ENCODE results near the gene GNAQ.

GNAQ gene

DNA sequence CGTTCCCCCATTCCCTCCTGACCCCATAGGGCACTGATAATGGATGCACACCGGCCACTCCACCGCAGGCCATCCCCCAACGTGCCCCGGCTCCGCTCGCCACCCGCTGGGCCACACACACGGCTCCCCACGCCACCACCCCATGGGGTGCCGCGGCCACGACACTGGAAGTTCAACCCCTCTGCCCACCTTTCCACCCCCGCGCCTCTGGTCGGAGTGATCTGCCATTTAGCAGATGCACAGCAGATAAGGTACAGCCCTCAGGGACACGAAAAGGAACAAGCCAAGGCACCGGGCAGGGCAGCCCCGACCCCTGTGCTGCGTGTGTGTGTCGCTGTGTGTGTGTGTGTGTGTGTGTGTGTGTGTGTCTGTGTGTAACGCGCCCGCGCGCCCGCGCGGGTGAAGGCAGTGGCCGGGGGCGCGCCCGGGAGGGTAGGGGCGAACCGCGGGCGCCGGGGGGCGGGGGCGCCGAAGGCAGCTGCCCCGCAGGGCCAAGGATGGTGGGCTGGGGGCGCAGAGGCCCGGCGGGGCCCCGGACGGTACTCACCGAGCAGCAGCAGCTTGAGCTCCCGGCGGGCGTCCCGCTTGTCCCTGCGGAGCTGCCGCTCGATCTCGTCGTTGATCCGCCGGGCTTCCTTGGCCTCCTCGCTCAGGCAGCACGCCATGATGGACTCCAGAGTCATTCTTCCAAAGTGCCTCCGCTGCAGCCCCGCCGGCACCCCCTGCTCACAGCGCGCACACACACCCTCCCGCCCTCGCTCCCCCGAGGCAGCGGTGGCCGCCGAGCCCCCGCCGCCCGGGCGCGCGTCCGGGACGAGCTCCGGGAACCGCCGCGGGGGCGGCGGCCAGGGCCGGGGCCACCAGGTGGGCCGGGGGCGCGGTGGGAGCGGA is 813 bp downstream of the GNAQ start:
- DNase-seq, result peak; percentile 16 to 56 (median 44)

DNA sequence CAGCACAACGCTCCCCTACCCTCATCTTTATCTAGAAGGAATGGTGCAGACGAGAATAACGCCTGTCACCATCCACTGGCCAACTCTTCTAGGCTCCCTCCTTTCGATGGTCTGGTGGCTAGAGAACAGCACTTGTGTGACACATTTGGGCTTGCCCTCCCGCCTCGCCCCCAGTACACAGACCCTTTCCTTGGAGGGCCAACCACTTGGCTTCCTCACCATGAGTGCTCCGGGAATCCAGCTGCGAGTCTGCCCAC is 1.4 kb downstream of the GNAQ start:
- DNase-seq, result peak in 1 of 4 experiments; percentile 25

DNA sequence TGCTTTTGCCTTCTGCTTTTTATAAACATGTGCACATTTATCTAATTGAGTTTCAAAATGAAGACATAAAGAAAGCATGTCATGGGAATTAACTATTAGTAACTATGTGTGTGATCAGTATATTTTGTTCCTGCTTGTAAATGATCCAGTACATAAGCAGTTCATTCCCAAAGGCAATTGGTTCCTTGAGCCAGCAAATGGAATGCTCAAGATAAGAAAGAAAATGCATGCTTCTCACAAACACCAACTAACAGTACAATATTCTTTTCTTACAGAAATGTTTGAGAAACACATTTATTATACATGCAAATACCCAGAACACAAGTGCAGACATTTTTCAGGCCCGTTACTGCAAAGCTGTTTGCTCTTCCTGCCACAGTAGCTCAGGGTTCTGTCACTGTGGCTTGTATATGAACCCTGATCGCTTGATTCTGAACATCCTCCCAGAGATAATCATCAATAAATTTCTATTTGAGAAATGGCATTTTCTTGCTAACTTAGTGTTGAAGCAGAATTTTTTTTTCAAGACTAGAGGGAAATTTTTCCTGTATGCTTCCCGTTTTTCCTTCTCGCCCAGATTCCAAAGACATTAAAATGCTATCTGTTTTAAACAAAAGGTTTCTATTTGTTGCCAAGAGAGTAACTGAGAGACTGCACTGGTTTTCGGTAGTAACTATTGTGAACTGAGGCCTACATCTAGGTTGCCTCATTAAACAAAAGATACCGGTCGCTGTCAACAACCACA is 1.9 kb downstream of the GNAQ start:
- DNase-seq, result no peak

DNA sequence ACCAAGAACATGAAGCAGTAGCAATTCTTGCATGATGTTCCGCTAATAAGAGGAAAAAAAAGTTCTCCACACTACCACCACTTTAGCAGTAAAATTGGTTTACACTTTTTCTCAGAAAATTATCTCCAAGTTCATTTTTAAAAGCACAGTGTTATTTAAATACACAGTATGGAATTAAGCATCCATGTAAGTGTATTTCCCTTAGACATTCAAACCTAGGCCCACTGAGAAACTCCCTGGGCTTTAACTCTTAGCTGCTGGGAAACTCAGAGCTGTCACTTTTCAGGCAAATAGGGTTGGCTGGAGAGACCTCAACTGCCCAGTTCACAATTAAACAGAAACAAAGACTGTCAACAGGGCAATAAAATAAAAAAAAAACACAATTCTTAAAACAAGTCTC is 2.7 kb downstream of the GNAQ start:
- no peak for DNase-seq

DNA sequence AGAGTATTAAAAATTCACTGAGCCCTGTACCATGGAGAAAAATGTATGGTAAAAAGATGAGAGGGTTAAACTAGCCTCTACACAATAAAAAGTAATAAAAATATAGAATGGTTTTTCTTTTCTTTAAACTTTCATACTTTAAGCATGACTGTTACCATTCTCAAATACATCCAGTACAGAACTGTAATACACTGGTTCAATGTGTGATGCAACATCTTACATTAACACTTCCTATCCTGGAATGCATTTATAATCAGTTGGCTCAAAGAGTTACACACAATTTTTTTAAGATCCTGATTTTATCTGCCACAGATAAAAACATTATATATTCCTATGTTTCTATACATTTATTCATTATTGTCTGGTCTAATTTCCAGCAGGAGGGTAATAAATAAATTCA is 4.7 kb downstream of the GNAQ start:
- no peak for DNase-seq

DNA sequence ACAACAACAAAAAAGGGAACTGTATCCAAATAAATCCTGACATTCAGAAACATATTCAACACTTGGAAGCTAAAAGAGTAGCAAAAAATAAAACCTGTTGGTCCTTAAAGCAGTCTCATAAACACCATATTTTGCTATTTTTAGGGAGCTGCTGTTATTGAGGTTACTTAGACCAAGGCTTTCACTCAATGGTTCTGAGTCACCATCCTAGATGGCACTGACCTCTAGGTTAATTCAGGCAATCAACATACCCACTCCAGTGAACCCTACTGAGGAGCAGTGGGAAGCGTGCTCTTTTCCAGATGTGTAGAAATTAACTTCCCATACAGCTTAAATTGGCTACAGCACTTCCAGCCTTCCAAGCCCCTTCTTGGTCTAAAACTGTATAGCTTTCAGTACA is 5.2 kb downstream of the GNAQ start:
- DNase-seq, result no peak

DNA sequence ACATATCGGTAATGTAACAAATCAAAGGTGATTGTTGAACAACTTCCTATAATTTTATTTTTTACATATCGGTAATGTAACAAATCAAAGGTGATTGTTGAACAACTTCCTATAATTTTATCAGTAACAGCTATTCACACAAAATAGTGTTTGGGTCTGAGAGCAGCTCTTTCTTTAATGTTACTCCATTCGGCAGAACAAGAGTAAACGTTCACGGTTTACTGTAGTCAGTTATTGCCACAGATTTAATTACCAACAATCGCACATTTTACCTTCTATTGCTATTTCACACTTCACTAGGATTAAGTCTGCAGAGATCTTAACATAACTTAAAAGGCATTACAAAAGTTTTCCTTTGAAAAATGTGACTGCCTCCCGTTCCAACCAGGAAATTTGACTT is 6.4 kb downstream of the GNAQ start:
- DNase-seq, result no peak

DNA sequence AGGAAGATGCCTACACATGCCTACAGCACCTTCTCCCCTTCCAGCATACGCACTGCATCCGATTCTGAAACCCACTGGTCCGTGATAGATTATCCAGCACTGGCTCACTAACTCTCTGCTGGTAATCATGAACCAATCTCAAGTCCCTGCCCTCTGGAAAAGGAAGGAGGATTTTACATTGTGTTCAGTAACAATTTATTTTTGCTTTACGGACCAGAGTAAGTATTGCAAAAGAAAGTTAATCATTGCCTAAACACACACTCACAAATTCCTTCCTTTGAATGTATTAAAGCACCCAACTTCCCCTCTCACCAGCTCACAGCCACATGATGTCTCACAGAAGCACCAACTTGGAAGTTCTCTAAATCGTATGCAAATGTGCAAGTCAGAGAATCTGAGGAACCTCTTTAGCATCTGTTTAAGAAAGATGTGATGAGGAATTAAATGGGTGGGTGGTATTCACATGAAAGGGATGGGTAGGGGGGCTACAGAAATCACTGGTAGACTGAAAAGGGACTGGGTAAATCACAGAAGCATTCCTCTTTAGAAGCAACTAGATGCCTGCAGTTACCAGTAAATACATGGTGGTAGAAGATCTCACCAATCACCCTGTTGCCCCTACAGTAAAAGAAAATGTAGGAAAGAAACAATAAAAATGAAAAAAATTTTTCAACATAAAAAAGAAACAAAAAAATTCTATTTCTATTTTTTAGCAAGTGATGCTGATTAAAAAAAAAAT is 8.4 kb downstream of the GNAQ start:
- DNase-seq, result no peak

DNA sequence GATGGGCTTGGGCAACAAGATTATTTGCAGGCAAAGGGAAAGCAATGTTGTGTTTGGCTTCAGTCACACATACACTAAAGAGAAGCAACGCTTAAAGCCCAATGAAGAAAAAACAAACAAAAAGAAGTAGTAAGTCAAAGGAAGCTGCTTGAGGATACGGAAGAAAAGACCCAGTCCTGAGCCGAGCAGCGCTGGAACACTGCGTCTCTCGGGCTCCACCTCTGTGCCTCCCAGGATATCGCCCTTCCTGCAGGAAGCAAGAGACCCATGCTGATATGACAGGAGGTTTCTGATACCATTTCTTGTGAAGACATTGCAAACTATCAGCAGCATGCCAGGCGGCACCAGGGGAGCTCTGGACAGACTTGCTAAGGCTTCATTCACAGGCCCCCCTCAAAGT is 9.9 kb downstream of the GNAQ start:
- DNase-seq, result no peak

DNA sequence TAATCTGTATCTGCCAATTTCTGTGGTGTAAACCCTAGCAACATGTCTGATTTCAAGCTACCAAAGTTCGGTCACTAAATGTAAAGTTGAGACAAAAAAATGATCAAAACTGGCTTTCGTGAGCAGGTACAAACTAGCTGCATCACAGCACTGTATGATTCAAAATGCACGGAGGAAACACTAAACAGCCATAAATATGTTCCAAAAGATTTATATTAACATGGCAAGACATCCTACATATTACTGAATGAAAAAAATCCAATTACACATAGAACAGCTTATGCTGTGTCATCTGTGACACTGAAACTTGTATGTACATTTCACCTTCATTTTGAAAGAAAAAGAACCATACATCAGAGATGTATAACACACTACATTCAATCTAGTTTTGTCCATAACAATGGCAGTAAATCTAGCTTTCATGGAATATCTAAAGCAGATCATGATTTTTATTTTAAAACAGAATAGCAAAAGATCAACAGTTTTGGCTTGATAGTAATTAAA is 14.4 kb downstream of the GNAQ start:
- DNase-seq, result no peak

DNA sequence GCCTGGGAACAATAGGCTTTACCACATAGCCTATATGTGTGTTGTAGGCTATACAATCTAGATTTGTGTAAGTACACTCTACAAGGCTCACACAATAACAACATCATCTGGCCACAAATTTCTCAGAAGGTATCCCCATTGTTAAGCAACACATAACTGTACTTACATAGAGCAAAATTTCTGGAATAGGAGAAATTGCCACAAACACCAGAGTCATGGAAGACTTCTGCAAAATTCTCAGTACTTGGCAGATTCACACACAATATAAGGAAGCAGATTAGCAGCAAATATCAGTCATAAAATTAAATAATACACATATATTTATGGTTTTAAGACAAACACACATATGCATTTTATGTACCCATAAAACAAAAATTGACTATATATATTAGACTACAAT is 16.4 kb downstream of the GNAQ start:
- DNase-seq, result no peak

DNA sequence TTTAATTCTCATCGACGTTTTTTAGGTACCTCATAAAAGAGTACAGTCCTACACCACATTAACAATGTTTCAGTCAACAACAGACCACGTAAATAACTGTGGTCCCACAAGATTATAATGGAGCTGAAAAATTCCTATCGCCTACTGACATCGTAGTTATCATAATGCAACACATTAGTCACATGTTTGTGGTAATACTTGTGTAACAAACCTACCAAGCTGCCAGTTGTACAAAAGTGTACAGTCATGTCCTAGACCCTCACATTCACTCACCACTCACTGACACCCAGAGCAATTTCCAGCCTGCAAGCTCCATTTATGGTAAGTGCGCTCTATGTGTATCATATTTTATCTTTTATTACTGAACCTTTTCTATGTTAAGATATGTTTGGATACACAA is 16.8 kb downstream of the GNAQ start:
- no peak for DNase-seq

DNA sequence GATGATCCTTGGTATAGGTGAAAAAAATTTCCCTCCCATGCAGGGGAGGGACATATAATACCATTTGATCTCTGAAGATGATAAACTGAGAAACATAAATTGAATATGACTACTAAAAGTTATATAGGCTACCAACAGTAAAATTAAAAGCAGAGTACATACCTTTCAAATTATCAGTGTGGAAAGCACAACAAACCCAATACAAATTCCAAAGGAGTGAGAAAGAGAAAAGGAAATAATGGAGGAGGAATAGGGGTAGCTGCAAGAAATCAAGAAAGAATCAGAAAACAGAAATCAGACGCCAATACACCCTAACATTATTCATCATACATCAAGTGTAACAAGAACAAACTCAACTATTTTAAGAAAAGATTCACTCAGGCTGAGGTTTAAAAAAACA is 17.7 kb downstream of the GNAQ start:
- no peak for DNase-seq

DNA sequence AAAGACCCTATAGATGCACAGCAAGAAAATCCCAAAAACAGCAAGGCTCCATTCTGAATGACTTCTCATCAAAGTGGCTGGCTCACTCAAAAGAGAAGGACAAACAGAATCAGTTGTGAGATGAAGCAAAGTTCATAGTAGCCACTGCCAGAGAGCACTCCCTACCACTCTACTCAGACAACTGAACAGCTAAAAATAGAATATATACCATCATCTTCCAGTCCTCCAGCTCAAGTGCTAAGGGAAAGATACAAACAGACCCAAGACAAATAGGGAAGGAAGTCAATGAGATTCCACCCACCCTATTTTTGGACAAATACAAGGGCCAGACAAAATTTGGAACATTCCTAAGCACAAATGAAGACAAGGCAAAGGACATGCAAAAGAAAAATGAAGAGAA is 20.6 kb downstream of the GNAQ start:
- DNase-seq, result no peak

DNA sequence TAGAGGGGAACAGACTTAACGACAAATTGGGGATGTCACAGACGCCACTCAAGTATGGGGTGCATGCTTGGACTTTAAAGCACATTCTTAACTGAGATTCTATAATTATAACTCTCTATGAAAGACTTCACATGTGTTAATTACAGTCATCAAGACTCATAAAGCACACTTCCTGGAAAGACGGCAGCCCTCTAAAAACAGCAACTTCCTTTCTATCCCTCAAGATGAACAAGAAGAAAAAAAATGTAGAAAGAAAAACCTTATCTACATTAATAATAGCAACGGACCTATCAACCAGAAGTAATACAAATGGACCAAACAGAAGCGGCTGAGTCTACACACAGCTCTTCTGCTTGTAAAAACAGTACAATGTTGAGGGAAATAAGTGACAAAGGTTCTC is 21.2 kb downstream of the GNAQ start:
- no peak for DNase-seq

DNA sequence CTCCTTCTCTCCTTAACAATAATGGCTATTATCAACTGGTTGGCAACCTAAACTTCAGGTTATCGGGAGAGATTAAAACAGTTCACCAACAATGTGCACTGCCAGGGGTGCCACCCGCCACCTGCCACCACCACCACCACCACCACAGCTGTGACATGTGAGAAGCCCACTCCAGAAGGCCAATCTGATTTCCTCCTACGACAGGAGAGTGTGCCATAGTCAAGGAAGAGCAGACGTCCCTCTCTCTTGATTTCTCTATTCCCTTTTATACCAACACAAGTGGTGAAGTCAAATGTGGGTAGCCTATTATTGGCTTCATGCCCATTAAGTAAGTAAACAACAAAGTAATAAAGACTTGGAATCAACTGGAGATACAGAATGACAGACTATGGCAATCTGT is 22.4 kb downstream of the GNAQ start:
- DNase-seq, result no peak

DNA sequence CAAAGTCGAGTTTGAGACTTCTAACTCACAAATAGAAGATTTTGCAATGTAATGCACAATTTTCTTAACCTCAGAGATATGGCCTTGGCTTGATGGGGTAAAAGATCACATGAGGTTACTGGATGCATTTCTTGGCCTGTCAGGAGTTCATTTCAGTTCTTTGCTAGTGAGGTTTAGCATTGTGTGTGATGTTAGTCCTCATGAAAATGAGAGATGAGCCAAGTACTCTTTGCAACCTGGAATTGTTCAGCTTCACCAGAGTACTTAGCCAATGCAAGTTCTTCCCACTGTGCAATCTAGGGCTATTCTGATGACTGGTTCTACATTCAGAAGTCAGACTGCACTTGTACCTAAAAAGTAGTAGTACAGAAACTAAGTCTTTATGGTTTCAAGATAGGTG is 24.9 kb downstream of the GNAQ start:
- no peak for DNase-seq

DNA sequence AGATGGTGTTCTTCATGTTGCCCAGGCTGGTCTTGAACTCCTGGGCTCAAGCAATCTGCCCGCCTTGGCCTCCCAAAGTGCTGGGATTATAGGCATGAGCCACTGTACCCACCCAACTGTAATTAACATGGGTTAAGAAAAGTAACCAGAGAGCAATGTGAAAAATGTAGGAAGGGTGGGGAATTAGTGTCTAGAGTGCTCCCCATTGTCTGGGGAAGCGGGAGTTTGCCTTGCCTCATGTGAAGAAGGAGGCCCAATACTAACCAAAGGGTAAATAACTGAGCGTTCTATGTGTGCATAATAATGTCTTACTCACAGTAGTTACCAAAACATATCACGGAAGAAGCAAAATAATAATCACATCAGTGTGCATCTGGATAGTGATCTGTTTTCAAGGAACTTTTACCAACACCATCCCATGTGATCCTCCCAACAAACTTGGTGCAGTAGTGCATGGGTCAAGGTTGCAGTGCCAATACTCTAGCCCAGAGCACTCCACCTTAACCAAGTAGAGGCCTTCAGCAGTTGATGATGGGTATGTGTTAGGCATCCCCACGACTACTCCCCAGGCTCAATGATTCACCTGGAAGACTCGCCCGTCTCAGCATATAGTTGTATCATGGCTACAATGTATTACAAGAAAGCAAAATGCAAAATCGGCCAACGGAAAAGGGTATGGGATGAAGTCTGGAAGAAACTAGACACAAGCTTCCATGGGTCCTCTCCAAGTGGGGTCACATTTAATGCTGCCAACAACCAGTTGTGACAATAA is 26.2 kb downstream of the GNAQ start:
- DNase-seq, result no peak

DNA sequence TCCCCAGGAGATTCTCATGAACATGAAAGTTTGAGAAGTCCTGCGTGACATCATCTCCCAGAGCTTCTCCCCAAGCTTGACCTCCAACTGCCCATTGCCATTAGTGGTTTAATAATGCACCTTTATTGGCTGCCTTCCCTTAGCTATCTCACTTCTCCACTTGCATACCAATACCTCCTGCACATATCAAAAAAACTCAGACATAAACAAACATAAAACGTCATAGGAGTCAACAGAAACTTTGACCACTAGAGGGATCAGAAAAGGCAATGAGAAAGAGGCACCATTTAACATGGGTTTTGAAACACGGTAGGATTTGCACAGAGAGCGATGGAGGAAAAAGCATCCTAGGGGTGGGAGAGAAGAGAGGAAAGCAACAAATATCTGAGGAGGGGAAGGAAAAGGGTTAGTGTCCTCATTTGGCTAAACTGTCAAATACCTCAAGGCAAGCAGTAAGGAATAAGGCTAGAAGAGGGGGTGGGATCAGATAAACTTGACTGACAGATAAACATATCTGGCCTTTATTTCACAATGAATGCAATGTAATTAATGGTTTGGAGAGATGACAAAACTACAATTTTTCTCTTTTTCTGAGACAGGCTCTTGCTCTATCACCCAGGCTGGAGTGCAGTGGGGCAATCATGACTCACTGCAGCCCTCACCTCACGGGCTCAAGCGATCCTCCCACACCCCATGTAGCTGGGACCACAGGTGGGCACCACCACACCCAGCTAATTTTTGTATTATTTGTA is 27.0 kb downstream of the GNAQ start:
- DNase-seq, result no peak

DNA sequence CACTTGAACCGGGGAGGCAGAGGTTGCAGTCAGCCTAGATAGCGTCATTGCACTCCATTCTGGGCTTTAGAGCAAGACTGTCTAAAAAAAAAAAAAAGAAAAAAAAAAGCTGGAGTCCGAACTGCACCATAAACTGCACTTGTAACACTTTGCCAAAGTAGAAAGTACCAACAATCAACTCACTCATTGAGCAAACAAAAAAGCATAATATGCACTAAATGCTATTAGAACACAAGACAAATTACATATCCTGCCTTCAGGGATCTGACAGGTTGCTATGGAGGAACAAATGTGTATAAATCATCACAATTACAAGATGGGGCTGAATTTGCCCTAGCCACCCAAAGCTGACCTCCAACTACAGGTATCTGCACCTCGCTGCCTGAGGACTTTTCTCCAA is 27.9 kb downstream of the GNAQ start:
- DNase-seq, result no peak

DNA sequence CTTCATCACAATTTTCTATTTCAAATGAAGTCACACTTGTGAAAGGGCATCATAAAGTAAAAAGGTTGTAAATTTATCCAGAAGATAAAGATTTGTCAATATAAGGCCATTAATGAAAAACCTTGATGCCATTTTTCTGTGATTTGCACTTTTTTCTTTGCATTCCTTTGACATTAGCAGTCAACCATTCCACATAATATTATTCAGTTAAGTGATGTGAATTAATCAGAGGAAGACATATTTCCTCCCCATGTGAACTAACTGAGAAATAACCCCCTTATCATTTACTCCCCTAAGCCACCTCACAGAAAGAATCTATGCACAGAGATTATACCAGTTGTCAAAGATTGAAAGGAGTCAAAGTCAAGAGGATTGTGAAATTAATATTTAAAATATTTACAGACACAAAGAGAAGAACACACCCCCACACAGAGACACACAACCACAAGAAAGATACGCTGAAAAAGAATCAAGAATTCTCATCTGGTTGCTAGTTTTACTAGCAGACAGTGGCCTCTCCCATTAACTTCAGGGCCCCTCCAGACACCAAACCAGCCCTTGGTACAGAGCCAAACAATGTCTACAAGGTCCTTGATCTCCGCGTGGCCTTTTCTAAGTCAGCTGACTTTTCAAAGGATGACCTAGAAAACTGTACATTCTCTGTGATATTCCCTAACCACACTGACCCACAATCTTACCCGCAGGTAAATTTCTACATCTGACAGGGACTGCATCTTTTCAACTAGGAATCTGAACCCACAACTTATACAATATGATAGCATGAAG is 29.5 kb downstream of the GNAQ start:
- no peak for DNase-seq
